CD4-positive, alpha-beta T cell treated with Interleukin-15 for 4 hours (primary cell): ENCODE data around the gene TXNDC16.
A peak's percentile ranks its signal among the peaks of the same experiment; 100 is the strongest.

Experiments used
- DNase-seq: peaks from one replicate; pipeline ENCODE4 v3.0.0-alpha.2; 2020; ENCODE audit warnings: low spot score

TXNDC16 gene

GRCh38 chr14:52443506-52443905, 108.8 kb downstream of the TXNDC16 start:
- no peak for DNase-seq

GRCh38 chr14:52442602-52443001, 109.7 kb downstream of the TXNDC16 start:
- no peak for DNase-seq

GRCh38 chr14:52442166-52442565, 110.1 kb downstream of the TXNDC16 start:
- no peak for DNase-seq

- no peak for DNase-seq
Observed at GRCh38 chr14:52439476-52439875, 112.8 kb downstream of the TXNDC16 start.

GRCh38 chr14:52434955-52435354, 117.3 kb downstream of the TXNDC16 start:
- DNase-seq: no peak

- DNase-seq: no peak
Observed at GRCh38 chr14:52430474-52430873, 121.8 kb downstream of the TXNDC16 start.

GRCh38 chr14:52429451-52429850, 122.9 kb downstream of the TXNDC16 start:
- no peak for DNase-seq

- no peak for DNase-seq
Observed at GRCh38 chr14:52427460-52427859, 124.8 kb downstream of the TXNDC16 start.

- no peak for DNase-seq
Observed at GRCh38 chr14:52422650-52423356, 129.5 kb downstream of the TXNDC16 start.

- no peak for DNase-seq
Observed at GRCh38 chr14:52417139-52417538, 135.2 kb downstream of the TXNDC16 start.

- DNase-seq: no peak
Observed at GRCh38 chr14:52413729-52414408, 138.4 kb downstream of the TXNDC16 start.

GRCh38 chr14:52412426-52412825, 139.9 kb downstream of the TXNDC16 start:
- no peak for DNase-seq

GRCh38 chr14:52405314-52405713, 147.0 kb downstream of the TXNDC16 start:
- no peak for DNase-seq

- peak; percentile 38 for DNase-seq
Observed at GRCh38 chr14:52402812-52403526, 149.3 kb downstream of the TXNDC16 start.

- peak; percentile 48 for DNase-seq
Observed at GRCh38 chr14:52400846-52401245, 151.5 kb downstream of the TXNDC16 start.

GRCh38 chr14:52399921-52400595, 152.2 kb downstream of the TXNDC16 start:
- no peak for DNase-seq

- no peak for DNase-seq
Observed at GRCh38 chr14:52399104-52399503, 153.2 kb downstream of the TXNDC16 start.

GRCh38 chr14:52397844-52398243, 154.5 kb downstream of the TXNDC16 start:
- DNase-seq: no peak

- no peak for DNase-seq
Observed at GRCh38 chr14:52395728-52396127, 156.6 kb downstream of the TXNDC16 start.

- DNase-seq: no peak
Observed at GRCh38 chr14:52391881-52392615, 160.3 kb downstream of the TXNDC16 start.
